ENCODE results near the gene AKR1A1.

GRCh38 chr1:45545553-45546310, 4.9 kb upstream of the AKR1A1 start:
- TF ChIP-seq CTCF (IDR thresholded peaks at IDR 0.05; ENCODE audit: poor library complexity) (no peak), EZH2 (IDR thresholded peaks at IDR 0.05; ENCODE audit: borderline replicate concordance) (no peak), EZH2phosphoT487 (IDR thresholded peaks at IDR 0.05; ENCODE audit: low read depth, severe bottlenecking, unreplicated experiment) (no peak)

Data from hepatocyte (in vitro differentiated cells).